GM18517 (cell line): ENCODE results near the gene CPNE2.
A peak's percentile ranks its signal among the peaks of the same experiment; 100 is the strongest.
"Not testable (repeated sequence)": the region's sequence is repeated elsewhere in the genome, so short reads cannot be mapped to it uniquely, and the experiment has no call there.

ENCODE experiments used
- ATAC-seq: cut with Tn5 transposase; IDR thresholded peaks from one replicate; pipeline ENCODE4 v1.9.1; 2021; ENCODE audit warnings: mild to moderate bottlenecking, moderate library complexity; ENCODE audit not compliant: unreplicated experiment

The CPNE2 gene

DNA sequence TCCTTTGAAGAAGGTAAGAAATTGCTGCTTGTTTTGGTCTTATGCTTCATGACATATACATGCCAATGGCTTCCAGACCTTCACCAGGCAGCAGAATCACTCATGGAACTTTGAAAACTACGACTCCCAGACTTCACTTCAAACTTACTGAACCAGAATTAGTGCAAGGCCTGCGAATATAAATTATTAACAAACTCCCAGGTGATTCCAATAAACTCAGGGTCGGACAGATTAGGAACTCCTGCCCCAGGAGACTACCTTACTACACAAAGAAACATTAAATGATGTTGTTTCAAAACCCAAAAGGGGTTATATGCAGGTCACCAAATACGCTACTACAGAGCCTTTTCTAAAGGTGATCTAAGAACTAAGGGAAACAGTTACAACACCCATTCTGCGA is 73.1 kb downstream of the CPNE2 start:
- no peak for ATAC-seq

- ATAC-seq: no peak
Observed at GRCh38 chr16:57165938-57166337, 73.6 kb downstream of the CPNE2 start.

DNA sequence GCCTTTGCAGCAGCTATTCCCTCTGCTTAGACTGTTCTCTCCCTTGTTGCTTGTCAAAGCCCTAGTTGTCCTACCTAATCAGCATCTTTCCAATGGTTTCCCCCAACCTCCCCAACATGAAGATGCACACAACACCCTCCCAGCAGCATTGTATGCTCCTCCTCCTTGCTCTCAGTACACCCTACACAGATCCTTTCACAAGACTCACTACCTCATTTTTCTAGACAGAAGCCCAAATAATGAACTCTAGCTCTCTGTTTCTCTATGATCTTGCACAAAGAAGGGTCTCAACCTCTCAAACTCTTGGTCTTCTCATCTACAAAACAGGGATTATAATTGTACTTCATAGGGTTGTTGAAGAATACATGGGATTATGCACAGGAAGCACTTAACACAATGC is 74.1 kb downstream of the CPNE2 start:
- no peak for ATAC-seq

GRCh38 chr16:57166951-57167350 is 74.6 kb downstream of the CPNE2 start:
- no peak for ATAC-seq

GRCh38 chr16:57167538-57167937 is 75.2 kb downstream of the CPNE2 start:
- ATAC-seq: no peak

GRCh38 chr16:57167953-57168352 is 75.6 kb downstream of the CPNE2 start:
- no peak for ATAC-seq

DNA sequence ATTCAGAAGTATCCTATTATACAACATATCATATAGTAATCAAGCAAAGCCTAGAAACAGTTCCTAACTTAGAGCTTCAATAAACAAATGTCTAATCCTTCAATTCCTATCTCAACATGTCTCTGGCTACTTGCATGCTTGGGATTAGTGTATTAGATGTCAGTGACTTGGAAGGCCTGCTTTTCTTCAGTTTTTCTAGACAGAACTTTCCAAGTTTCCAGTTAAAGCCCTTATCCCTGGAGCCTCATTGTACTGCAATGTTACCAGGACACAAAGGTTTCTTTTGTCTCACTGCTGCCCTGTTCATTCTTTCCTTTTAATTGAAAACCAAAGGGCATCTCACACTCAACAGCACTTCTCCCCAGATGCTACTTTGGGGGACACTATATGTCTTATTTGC is 76.9 kb downstream of the CPNE2 start:
- no peak for ATAC-seq

- no peak for ATAC-seq
Observed at GRCh38 chr16:57172721-57173290, 80.4 kb downstream of the CPNE2 start.

DNA sequence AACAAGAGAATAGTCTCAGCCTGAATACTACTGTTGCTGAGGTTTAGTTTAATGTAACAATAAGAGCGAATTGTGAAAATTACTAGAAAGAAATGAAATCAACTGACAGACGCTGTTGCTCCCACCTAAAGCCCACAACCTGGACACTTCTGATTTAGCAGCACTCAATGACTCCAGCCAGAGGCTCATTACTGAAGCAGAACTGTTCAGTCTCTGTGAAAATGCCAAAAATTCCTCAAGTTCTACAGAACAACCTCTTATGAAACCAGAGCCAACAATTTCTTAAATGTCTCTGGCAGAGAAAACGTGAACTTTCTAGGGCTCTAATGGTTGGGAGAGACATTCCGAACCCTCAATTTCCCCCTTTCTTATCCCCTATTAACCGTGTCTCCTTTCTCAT is 83.5 kb downstream of the CPNE2 start:
- ATAC-seq: no peak

DNA sequence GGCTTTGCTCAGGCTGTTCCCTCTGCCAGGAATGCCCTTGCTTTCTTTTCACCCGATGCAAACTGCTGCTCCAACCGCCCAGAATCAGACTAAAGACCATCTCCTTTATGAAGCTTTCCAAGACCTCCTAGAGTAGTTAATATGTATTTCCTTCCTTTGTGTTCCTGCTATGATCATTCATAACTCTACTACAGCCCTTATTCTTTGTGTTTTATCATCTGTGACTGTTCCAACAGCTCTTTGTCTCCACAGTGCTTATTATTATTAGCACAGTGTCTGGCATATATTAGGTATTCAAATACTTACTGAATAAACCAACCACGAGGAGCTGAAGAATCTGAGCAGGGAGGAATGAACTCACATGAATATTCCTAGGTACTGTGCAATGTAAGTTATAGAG is 85.8 kb downstream of the CPNE2 start:
- no peak for ATAC-seq

DNA sequence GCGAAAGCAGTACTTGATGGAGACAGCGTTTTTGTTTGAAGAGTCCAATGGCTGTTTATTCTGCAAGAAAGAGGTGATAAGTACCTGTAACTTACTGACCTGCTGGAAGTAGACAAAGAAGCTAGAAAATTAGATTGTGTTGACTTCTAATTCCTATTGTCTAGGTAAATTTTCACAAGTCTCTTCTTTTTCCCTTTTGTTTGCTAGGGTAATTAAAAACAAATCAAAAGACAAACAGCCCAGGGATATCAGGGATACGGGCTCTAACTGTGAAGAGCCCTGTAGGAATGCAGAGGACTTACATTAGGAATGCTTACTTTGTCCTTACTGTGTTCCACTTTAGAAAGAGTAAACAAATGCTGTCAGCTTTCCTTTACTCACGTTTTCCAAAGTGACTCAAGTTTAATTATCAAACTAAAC is 86.4 kb downstream of the CPNE2 start:
- ATAC-seq: no peak

DNA sequence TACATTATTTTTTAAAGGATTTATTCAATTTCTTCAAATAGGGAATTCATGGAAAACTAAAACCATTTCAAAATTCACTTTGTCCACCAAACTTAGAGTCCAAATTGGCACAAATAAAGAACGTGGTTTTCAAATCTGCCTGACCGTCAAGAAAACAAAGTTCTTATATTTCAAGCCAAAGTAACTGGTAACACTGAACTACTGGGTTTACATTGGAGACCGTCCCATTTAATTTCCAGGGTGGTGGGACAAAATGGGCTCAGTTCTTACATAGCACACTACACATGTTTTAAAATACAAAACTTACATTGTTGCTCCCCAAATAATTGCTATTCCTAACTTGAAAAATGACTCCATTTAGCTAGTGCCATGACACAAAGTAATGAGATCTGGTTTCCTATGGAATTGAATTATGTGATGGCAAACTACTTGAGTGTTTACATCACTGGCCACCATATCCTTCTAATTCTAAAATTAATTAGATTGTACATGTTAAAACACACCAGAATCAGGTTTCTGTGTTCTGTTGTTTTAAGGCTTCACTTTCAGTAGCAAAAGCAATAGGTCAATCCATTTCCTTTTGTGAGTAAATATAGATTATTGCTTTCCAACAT is 86.9 kb downstream of the CPNE2 start:
- no peak for ATAC-seq

DNA sequence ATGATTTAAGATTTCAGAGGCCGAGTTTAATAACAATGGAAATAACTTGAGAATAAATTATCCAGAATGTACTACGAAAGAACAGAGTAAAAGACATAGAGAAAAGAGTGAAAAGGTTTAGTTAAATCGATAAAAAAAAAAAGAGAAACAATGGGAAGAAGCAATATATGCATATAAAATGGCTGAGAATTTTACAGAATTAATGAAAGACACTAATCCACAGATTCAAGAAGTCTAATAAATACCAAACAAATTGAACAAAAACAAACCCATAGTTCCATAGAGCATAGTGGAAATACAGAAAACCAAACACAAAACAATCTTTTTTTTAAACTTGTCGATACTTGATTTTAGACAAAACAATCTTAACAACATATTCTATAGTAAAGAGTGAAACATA is 91.7 kb downstream of the CPNE2 start:
- ATAC-seq: no peak

DNA sequence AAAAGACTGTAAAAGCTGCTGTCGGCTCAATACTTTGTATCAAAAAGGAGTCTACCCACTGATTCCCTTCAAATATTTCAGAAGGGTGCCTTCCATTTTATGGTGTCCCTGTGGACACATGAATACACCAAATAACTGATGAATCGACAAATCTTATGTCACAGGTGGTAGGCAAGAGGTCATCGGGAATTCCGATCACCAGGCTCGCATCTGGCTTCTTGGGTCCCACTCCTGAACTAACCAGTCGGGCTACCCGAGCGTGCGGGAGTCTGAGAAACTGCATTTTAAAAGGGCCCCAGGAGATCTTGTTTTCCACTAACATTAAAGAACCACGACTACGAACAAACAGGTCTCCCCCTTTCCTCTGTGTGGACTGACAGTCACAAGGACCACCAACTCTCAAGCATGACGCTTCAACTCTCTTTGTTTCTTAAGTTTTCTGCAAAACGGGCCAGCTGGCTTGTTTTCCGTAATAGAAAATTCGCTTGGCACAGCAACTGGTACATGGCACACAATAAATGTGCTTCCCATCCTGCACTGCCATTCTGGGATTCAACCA is 92.6 kb downstream of the CPNE2 start:
- ATAC-seq: no peak

GRCh38 chr16:57185446-57185944 is 93.1 kb downstream of the CPNE2 start:
- peak; percentile 44 for ATAC-seq

DNA sequence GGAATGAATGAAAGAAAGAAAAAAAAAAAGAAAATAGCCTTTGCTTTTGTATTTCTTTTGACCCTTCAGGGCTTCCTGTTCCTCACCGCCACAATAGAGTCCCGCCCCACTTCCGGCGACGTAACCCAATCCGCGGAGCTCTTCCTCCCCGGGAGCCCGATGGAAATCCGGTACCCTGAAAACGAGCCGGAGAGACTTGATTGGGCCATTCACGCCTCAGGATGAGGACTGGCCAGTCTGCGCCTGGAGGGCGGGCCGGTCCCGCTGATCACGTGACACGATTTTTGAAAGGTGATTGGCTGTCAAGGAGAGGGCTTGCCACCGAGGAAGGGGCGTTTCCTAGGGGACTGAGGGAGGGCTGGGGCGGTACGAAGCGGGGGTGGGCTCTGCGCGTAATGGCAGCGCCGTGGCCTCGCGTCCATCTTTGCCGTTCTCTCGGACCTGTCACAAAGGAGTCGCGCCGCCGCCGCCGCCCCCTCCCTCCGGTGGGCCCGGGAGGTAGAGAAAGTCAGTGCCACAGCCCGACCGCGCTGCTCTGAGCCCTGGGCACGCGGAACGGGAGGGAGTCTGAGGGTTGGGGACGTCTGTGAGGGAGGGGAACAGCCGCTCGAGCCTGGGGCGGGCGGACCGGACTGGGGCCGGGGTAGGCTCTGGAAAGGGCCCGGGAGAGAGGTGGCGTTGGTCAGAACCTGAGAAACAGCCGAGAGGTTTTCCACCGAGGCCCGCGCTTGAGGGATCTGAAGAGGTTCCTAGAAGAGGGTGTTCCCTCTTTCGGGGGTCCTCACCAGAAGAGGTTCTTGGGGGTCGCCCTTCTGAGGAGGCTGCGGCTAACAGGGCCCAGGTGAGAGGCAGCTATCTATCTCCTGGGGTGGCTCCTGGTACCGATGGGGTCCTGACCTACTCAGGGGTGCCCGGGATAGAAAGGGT is 93.8 kb downstream of the CPNE2 start, which contains the start of the genes PSME3IP1 and RSPRY1:
Gene PSME3IP1 (minus strand): TSS at position 95 of the 927 bp plus-strand sequence. CDS start 12,185 bp downstream, outside the sequence.
Gene RSPRY1 (plus strand): TSS at position 385 of the 927 bp plus-strand sequence. CDS start 18,330 bp downstream, outside the sequence.
- ATAC-seq: peak; percentile 87

DNA sequence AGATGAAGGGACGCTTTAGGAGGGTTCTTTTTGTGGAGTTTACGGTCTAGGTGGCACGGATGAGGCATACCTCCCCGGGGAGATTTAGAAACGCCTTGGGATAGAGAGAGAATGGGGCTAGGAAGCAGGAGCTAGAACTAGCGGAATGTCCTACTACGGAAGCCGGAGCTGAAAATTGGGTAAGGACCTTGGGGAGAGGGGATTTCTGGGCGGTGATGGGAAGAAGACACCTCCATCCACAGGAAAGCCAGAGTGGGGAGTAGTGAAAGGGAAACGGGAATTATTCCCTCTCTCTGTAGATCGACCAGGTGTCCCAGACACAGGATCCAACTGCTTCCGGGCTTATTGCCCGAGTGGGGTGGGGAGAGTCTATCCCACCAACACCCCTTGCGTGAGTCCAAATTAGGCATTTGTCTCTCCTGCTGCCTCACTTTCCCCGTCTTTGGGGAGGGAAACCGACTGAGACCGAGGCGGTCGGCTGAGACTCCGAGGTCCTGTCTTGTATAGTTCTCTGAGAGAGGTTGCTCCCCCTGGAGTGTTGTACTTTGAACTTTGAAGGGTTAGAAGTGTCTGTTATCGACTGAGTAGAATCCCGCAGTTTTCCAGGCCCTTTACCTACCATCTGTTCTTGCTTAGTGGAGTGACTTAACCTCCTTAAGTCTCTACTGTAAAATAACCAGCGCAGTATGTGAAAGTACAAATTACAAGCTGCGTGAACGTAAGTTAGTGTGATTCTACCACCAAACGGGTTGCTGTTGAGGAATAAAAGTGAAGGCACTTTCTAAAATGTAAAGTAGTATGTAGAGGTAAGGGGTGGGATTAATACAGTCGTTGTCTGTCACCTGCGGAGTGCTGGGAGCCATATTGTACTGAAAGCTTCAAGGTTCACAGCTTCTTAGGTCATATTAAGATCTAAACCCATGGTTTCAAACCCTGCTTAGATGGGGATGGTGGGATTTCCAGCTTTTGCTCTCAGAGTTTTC is 94.8 kb downstream of the CPNE2 start:
- no peak for ATAC-seq

DNA sequence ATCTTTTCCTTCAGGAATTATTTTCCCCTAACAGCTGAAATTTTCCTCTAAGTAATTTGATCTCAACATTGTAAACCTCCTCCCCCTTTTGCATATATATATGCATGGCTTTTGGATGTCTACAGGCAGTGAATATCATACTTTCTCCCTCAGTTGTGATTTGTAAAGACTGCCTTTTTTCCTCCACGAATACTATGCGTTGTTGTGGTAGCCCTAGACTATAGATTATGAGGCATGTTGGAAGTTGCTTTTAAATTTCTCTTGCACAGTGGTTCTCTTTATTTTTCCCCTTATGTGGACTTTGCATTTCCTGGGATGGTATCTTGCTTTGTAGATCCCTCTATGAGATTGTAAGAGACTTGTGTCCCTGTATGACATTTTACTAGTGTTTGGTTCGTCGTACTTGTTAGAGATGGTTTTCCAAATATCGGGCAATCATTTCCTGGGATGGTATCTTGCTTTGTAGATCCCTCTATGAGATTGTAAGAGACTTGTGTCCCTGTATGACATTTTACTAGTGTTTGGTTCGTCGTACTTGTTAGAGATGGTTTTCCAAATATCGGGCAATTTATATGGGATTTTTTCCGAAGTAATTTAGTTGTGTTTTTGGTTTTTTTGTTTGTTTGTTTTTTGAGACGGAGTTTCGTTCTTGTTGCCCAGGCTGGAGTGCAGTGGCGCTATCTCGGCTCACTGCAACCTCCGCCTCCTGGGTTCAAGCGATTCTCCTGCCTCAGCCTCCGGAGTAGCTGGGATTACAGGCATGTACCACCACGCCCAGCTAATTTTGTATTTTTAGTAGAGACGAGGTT is 95.7 kb downstream of the CPNE2 start:
- ATAC-seq: not testable (repeated sequence)

GRCh38 chr16:57188711-57189002 is 96.3 kb downstream of the CPNE2 start:
- ATAC-seq: no peak
